Natural killer cell (primary cell): Measurements from ENCODE around the gene MAP2K2. TPM values are rescaled to one million over a fixed set of nuclear protein-coding genes. Genes with fewer than 3 reads are reported as not detected.

Source experiments
- ATAC-seq, 3 donors: fragments of 150-1000 bp in 2 of 3; fragments of 200-7000 bp in 1 of 3; cut with Tn5 transposase; 1 replicate in 1 of 3; 2 replicates in 2 of 3; pipeline ENCODE4 v1.10.0; 2021; ENCODE audit warnings: mild to moderate bottlenecking in 2 of 3, moderate library complexity in 2 of 3
- DNase-seq, 2 donors: peaks; one replicate each; pipeline versions ENCODE4 v3.0.0 to v3.0.0-alpha.2; 2013 to 2021; ENCODE audit warnings: mixed read lengths in 1 of 2
- H3K27ac ChIP-seq: one replicate; pipeline ENCODE4 v1.5.1; 2013; ENCODE audit warnings: mild to moderate bottlenecking, low read length
- H3K27me3 ChIP-seq: one replicate; pipeline ENCODE4 v1.6.1; 2013; ENCODE audit warnings: low read length; ENCODE audit not compliant: control insufficient read depth, insufficient read depth
- H3K36me3 ChIP-seq: one replicate; pipeline ENCODE4 v1.6.1; 2013; ENCODE audit warnings: low read length; ENCODE audit not compliant: control insufficient read depth, insufficient read depth
- H3K4me1 ChIP-seq: one replicate; pipeline ENCODE4 v1.6.1; 2013; ENCODE audit warnings: low read length; ENCODE audit not compliant: control insufficient read depth, insufficient read depth
- H3K4me3 ChIP-seq: one replicate; pipeline ENCODE4 v1.5.1; 2013; ENCODE audit warnings: low read length
- H3K9me3 ChIP-seq: one replicate; pipeline ENCODE4 v1.6.1; 2013; ENCODE audit warnings: low read length; ENCODE audit not compliant: control insufficient read depth, insufficient read depth
- H3K27ac Mint-ChIP-seq, 2 donors: one replicate each; pipeline ENCODE4 v1.8.0; 2022; ENCODE audit warnings: mild to moderate bottlenecking in 2 of 2, mixed read lengths in 2 of 2, moderate library complexity in 1 of 2
- H3K27me3 Mint-ChIP-seq, 2 donors: one replicate each; pipeline ENCODE4 v1.8.0; 2022; ENCODE audit warnings: low read depth in 2 of 2, mixed read lengths in 2 of 2
- H3K36me3 Mint-ChIP-seq: one replicate; pipeline ENCODE4 v1.8.0; 2022; ENCODE audit warnings: mixed read lengths
- H3K4me1 Mint-ChIP-seq, 2 donors: one replicate each; pipeline ENCODE4 v1.8.0; 2022; ENCODE audit warnings: mixed read lengths in 2 of 2
- H3K4me3 Mint-ChIP-seq: one replicate; pipeline ENCODE4 v1.8.0; 2022; ENCODE audit warnings: mild to moderate bottlenecking, moderate library complexity, mixed read lengths
- H3K9me3 Mint-ChIP-seq, 2 donors: one replicate each; pipeline ENCODE4 v1.8.0; 2022; ENCODE audit warnings: mixed read lengths in 2 of 2
- CTCF ChIP-seq: fragments of 200-600 bp; IDR thresholded peaks from one replicate; pipeline ENCODE4 v1.8.0; 2022; ENCODE audit warnings: antibody characterized with exemption
- WGBS: methylation state at CpG from one replicate; pipeline ENCODE4 v1.1.7; 2013; ENCODE audit warnings: missing lambda C conversion rate; ENCODE audit not compliant: insufficient coverage; 5-methylcytosine and 5-hydroxymethylcytosine counted together
- intact Hi-C: fragments of 100-400 bp; cut with micrococcal nuclease; formaldehyde crosslinking; loops from one replicate; pipeline ENCODE4 v1.14.2; 2022
- total RNA-seq, 4 donors: library from RNA; stranded (reverse); fragments of 120-200 nt in 1 of 4; gene quantifications; one replicate each; pipeline versions ENCODE4 v1.2.3 to v1.2.4, GENCODE V29; 2013 to 2022

MAP2K2 gene
- total RNA-seq, 3 donors from 2014 or later (not counting 1 experiment from before 2014, with no cell fraction given), result 137 to 154 (median 152) TPM

GRCh38 chr19:4061683-4062418 is 62.1 kb downstream of the MAP2K2 start:
- Histone ChIP-seq H3K9me3 (no peaks in the 10 kb centered on the region), H3K4me3 (no peak overlapping the region), H3K4me1 (peaks cover 75% of the 10 kb centered on the region), H3K27ac (peak overlapping the region; percentile 97), H3K27me3 (no peaks in the 10 kb centered on the region), H3K36me3 (peaks cover 15% of the 10 kb centered on the region)
- Mint-ChIP-seq H3K9me3 (no peaks in the 10 kb centered on the region), H3K27me3 (no peaks in the 10 kb centered on the region), H3K27ac (peak overlapping the region; percentile 85), H3K4me3 (peak overlapping the region; percentile 88), H3K4me1 (peaks cover 10 to 53% of the 10 kb centered on the region in 2 donors), H3K36me3 (no peaks in the 10 kb centered on the region)
- no peak for TF ChIP-seq CTCF
- 79% methylated on average over 29 of the region's 29 CpGs for WGBS
- intact Hi-C loops, result no loop called here
- ATAC-seq (no peak), DNase-seq (no peak)

- peak overlapping the region; percentile 91 to 96 for H3K27ac Mint-ChIP-seq
Observed at GRCh38 chr19:4061178-4061682, 62.7 kb downstream of the MAP2K2 start.

GRCh38 chr19:4060621-4061177 is 63.2 kb downstream of the MAP2K2 start:
- WGBS, result 70% methylated on average over 16 of the region's 16 CpGs
- Histone ChIP-seq H3K4me1 (peaks cover 81% of the 10 kb centered on the region), H3K27me3 (no peaks in the 10 kb centered on the region), H3K27ac (peak overlapping the region; percentile 97), H3K4me3 (peak overlapping the region; percentile 18), H3K36me3 (peaks cover 18% of the 10 kb centered on the region), H3K9me3 (no peaks in the 10 kb centered on the region)
- no peaks in the 10 kb centered on the region for H3K9me3 Mint-ChIP-seq
- no peaks in the 10 kb centered on the region for H3K27me3 Mint-ChIP-seq
- ATAC-seq (no peak), DNase-seq (no peak)
- no peaks in the 10 kb centered on the region for H3K36me3 Mint-ChIP-seq
- H3K27ac Mint-ChIP-seq, result peak overlapping the region; percentile 91 to 96
- intact Hi-C loops, result no loop called here
- peak overlapping the region; percentile 77 for H3K4me3 Mint-ChIP-seq
- TF ChIP-seq CTCF, result no peak
- H3K4me1 Mint-ChIP-seq, result peaks cover 10 to 60% of the 10 kb centered on the region in 2 donors

More at GRCh38 chr19:4061178-4061682, 62.7 kb downstream of the MAP2K2 start:
- WGBS, result 56% methylated on average over 22 of the region's 23 CpGs
- no peak for ATAC-seq
- Mint-ChIP-seq H3K4me1 (peaks cover 10 to 56% of the 10 kb centered on the region in 2 donors), H3K36me3 (no peaks in the 10 kb centered on the region), H3K4me3 (peak overlapping the region; percentile 77), H3K9me3 (no peaks in the 10 kb centered on the region), H3K27me3 (no peaks in the 10 kb centered on the region)
- intact Hi-C loops, result no loop called here
- H3K27me3 ChIP-seq, result no peaks in the 10 kb centered on the region
- H3K9me3 ChIP-seq, result no peaks in the 10 kb centered on the region
- H3K36me3 ChIP-seq, result peaks cover 15% of the 10 kb centered on the region
- TF ChIP-seq CTCF, result no peak
- peaks cover 75% of the 10 kb centered on the region for H3K4me1 ChIP-seq
- DNase-seq, result peak in 1 of 2 donors; percentile 59
- no peak overlapping the region for H3K4me3 ChIP-seq
- H3K27ac ChIP-seq, result peak overlapping the region; percentile 97
